ENCODE data around the gene AGMO. TPM values are rescaled to one million over a fixed set of nuclear protein-coding genes. Genes with fewer than 3 reads are reported as not detected.

AGMO gene
- total RNA-seq, 1 experiment from 2014 or later, result not detected

- Histone ChIP-seq H3K9ac (ENCODE audit: low read length) (no peak overlapping the region), H3K79me2 (ENCODE audit: insufficient read depth, low read length) (no peaks in the 10 kb centered on the region), H2AFZ (ENCODE audit: low read depth, low read length, poor library complexity, severe bottlenecking) (no peak overlapping the region), H3K9me3 (ENCODE audit: control insufficient read depth in 1 of 2, insufficient read depth in 1 of 2, low read depth in 1 of 2, low read length in 2 of 2) (no peaks in the 10 kb centered on the region), H3K9me2 (ENCODE audit: insufficient read depth) (no peaks in the 10 kb centered on the region), H4K20me1 (ENCODE audit: insufficient read depth) (no peaks in the 10 kb centered on the region), H3K4me2 (ENCODE audit: low read length) (no peak overlapping the region), H3K27me3 (ENCODE audit: insufficient read depth, low read length) (no peaks in the 10 kb centered on the region), H3K36me3 (ENCODE audit: control insufficient read depth in 1 of 2, insufficient read depth in 2 of 2, low read length in 2 of 2) (no peaks in the 10 kb centered on the region), H3K4me1 (ENCODE audit: control insufficient read depth in 1 of 2, insufficient read depth in 2 of 2, low read length in 2 of 2) (no peaks in the 10 kb centered on the region), H3K4me3 (replicated peaks in 1 of 2; ENCODE audit: low read depth in 1 of 2, low read length in 2 of 2) (no peak overlapping the region), H3K27ac (ENCODE audit: low read depth, low read length) (no peak overlapping the region)
- ChIA-PET RAD21 (ENCODE audit: low non-redundant PET in 1 of 2, low total read pairs in 2 of 2, uncharacterized antibody in 2 of 2, unreplicated experiment in 2 of 2) (no interaction called here), POLR2A (no interaction called here), CTCF (no interaction called here)
- DNase-seq (ENCODE audit: low read depth, low spot score) (no peak), ATAC-seq (no peak)
- no peak for TF ChIP-seq RAD21 (IDR thresholded peaks at IDR 0.05; ENCODE audit: low read depth)
- no TSS peak for BruUV-seq (replicated peaks)
- intact Hi-C loops (cut with micrococcal nuclease), result no loop called here
Observed at GRCh38 chr7:15581352-15581951, 19.6 kb upstream of the AGMO start.

DNA sequence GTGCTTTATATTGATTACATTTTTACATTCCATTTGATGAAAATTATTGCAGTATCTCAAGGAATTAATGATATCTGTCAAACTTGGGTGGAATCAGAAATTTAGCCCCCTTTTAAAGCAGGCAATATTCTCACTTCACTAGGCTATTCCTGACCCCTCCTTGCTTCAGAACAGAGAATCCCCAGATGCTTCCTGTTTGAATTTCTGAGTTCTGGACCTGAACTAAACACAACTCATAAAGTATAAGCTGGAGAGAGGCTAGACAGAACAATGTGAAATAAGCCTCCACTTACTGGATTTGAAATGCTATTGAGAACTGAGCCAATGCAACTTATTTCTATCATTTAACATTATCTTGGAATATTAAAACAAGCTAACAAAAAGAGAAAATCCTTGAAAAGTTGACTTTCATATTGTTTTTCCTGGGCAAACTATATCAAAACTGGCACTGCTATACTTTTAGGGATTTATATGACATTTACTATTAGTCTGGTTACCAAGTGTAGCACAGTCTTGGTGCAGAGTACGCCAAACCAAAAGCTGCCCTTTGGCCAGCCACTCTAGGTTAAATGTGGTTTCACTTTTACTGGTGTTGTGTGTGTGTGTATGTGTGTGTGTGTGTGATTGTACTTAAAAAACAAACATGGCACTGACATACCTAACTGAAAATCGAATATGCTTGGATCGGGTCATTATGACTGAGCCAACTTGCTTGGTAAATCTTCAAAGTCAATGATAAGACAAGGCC is 19.0 kb upstream of the AGMO start:
- H4K20me1 ChIP-seq (ENCODE audit: insufficient read depth), result no peaks in the 10 kb centered on the region
- no peaks in the 10 kb centered on the region for H3K36me3 ChIP-seq (ENCODE audit: control insufficient read depth in 1 of 2, insufficient read depth in 2 of 2, low read length in 2 of 2)
- no peak for ATAC-seq
- no peaks in the 10 kb centered on the region for H3K79me2 ChIP-seq (ENCODE audit: insufficient read depth, low read length)
- no peak for DNase-seq (ENCODE audit: low read depth, low spot score)
- ChIA-PET CTCF (no interaction called here), RAD21 (ENCODE audit: low non-redundant PET in 1 of 2, low total read pairs in 2 of 2, uncharacterized antibody in 2 of 2, unreplicated experiment in 2 of 2) (no interaction called here), POLR2A (no interaction called here)
- no peaks in the 10 kb centered on the region for H3K9me2 ChIP-seq (ENCODE audit: insufficient read depth)
- H3K4me3 ChIP-seq (replicated peaks in 1 of 2; ENCODE audit: low read depth in 1 of 2, low read length in 2 of 2), result no peak overlapping the region
- H3K27ac ChIP-seq (ENCODE audit: low read depth, low read length), result no peak overlapping the region
- no peak overlapping the region for H3K9ac ChIP-seq (ENCODE audit: low read length)
- no peak overlapping the region for H3K4me2 ChIP-seq (ENCODE audit: low read length)
- intact Hi-C loops (cut with micrococcal nuclease), result no loop called here
- H3K27me3 ChIP-seq (ENCODE audit: insufficient read depth, low read length), result no peaks in the 10 kb centered on the region
- H2AFZ ChIP-seq (ENCODE audit: low read depth, low read length, poor library complexity, severe bottlenecking), result no peak overlapping the region
- no peaks in the 10 kb centered on the region for H3K9me3 ChIP-seq (ENCODE audit: control insufficient read depth in 1 of 2, insufficient read depth in 1 of 2, low read depth in 1 of 2, low read length in 2 of 2)
- BruUV-seq (replicated peaks), result no TSS peak
- no peaks in the 10 kb centered on the region for H3K4me1 ChIP-seq (ENCODE audit: control insufficient read depth in 1 of 2, insufficient read depth in 2 of 2, low read length in 2 of 2)
- TF ChIP-seq, protein P1, sequence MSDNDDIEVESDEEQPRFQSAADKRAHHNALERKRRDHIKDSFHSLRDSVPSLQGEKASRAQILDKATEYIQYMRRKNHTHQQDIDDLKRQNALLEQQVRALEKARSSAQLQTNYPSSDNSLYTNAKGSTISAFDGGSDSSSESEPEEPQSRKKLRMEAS (IDR thresholded peaks at IDR 0.05), result no peak
- TF ChIP-seq EGR1 (IDR thresholded peaks at IDR 0.05; ENCODE audit: low read depth) (no peak), POLR2AphosphoS5 (IDR thresholded peaks at IDR 0.05; ENCODE audit: low read depth, low read length) (no peak), SIN3A (IDR thresholded peaks at IDR 0.05; ENCODE audit: low read depth) (no peak), CBX3 (IDR thresholded peaks at IDR 0.05; ENCODE audit: low read depth) (no peak), RAD21 (IDR thresholded peaks at IDR 0.05; ENCODE audit: low read depth) (no peak), CEBPB (IDR thresholded peaks at IDR 0.05; ENCODE audit: low read depth) (no peak), SRF (IDR thresholded peaks at IDR 0.05; ENCODE audit: low read depth) (no peak), ZBTB33 (IDR thresholded peaks at IDR 0.05; ENCODE audit: extremely low read depth, insufficient replicate concordance, low read length) (no peak), ATF3 (IDR thresholded peaks at IDR 0.05) (no peak), ZFX (IDR thresholded peaks at IDR 0.05) (no peak), SP1 (IDR thresholded peaks at IDR 0.05; ENCODE audit: low read depth) (no peak), JUND (IDR thresholded peaks at IDR 0.05) (no peak), EZH2 (IDR thresholded peaks at IDR 0.05) (no peak)
- TF ChIP-seq, protein P2, sequence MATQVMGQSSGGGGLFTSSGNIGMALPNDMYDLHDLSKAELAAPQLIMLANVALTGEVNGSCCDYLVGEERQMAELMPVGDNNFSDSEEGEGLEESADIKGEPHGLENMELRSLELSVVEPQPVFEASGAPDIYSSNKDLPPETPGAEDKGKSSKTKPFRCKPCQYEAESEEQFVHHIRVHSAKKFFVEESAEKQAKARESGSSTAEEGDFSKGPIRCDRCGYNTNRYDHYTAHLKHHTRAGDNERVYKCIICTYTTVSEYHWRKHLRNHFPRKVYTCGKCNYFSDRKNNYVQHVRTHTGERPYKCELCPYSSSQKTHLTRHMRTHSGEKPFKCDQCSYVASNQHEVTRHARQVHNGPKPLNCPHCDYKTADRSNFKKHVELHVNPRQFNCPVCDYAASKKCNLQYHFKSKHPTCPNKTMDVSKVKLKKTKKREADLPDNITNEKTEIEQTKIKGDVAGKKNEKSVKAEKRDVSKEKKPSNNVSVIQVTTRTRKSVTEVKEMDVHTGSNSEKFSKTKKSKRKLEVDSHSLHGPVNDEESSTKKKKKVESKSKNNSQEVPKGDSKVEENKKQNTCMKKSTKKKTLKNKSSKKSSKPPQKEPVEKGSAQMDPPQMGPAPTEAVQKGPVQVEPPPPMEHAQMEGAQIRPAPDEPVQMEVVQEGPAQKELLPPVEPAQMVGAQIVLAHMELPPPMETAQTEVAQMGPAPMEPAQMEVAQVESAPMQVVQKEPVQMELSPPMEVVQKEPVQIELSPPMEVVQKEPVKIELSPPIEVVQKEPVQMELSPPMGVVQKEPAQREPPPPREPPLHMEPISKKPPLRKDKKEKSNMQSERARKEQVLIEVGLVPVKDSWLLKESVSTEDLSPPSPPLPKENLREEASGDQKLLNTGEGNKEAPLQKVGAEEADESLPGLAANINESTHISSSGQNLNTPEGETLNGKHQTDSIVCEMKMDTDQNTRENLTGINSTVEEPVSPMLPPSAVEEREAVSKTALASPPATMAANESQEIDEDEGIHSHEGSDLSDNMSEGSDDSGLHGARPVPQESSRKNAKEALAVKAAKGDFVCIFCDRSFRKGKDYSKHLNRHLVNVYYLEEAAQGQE (IDR thresholded peaks at IDR 0.05; ENCODE audit: low read depth), result no peak
